ES-I3 (cell line): ENCODE data around the gene CCDC60.

Experiments used
- H3K36me3 ChIP-seq: 2 replicates; pipeline ENCODE4 v1.6.1; 2013; ENCODE audit warnings: mild to moderate bottlenecking, low read length, control low read depth, moderate library complexity; ENCODE audit not compliant: insufficient read depth
- H3K4me1 ChIP-seq: 2 replicates; pipeline ENCODE4 v1.6.1; 2013; ENCODE audit warnings: mild to moderate bottlenecking, control low read depth, low read length; ENCODE audit not compliant: insufficient read depth
- H3K9ac ChIP-seq: 2 replicates; pipeline ENCODE4 v1.6.1; 2013; ENCODE audit warnings: low read depth, mild to moderate bottlenecking, low read length, moderate library complexity
- H3K9me3 ChIP-seq: 2 replicates; pipeline ENCODE4 v1.6.1; 2013; ENCODE audit warnings: mild to moderate bottlenecking, low read length, moderate library complexity; ENCODE audit not compliant: control insufficient read depth, insufficient read depth

CCDC60 gene

GRCh38 chr12:119417440-119417839, 82.9 kb downstream of the CCDC60 start:
- Histone ChIP-seq H3K4me1 (no peaks in the 10 kb centered on the region), H3K9me3 (no peaks in the 10 kb centered on the region), H3K36me3 (no peaks in the 10 kb centered on the region), H3K9ac (no peak overlapping the region)

DNA sequence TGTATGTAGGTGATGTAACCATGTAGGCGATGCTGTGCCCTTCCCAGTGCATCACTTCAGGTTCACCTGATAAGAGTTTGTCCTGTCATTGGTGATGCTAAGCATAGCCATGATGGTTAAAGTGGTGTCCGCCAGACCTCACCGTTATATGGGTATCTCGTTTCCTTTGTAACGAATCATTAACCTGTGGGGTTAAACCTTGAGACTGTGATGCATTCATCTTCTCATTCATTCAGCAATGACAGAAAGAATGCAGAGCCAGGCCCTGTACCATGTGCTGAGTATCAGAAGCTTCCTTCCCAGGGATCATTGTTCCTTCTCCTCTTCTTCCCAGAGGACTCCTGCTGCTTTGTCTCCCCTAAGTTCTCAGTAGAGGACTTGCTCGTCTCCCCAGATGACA, 84.9 kb downstream of the CCDC60 start:
- 0 out of 2 replicates have a peak, but pooled peaks cover 2% of the 10 kb centered on the region for H3K9me3 ChIP-seq
- H3K4me1 ChIP-seq, result no peaks in the 10 kb centered on the region
- H3K9ac ChIP-seq, result no peak overlapping the region
- H3K36me3 ChIP-seq, result no peaks in the 10 kb centered on the region

- H3K9me3 ChIP-seq, result 0 out of 2 replicates have a peak, but pooled peaks cover 2% of the 10 kb centered on the region
- no peak overlapping the region for H3K9ac ChIP-seq
- H3K4me1 ChIP-seq, result no peaks in the 10 kb centered on the region
- no peaks in the 10 kb centered on the region for H3K36me3 ChIP-seq
Measured at GRCh38 chr12:119423285-119423684, 88.8 kb downstream of the CCDC60 start.

- H3K9me3 ChIP-seq, result 0 out of 2 replicates have a peak, but pooled peaks cover 2% of the 10 kb centered on the region
- no peaks in the 10 kb centered on the region for H3K4me1 ChIP-seq
- no peaks in the 10 kb centered on the region for H3K36me3 ChIP-seq
- H3K9ac ChIP-seq, result no peak overlapping the region
Measured at GRCh38 chr12:119425623-119426022, 91.1 kb downstream of the CCDC60 start.

DNA sequence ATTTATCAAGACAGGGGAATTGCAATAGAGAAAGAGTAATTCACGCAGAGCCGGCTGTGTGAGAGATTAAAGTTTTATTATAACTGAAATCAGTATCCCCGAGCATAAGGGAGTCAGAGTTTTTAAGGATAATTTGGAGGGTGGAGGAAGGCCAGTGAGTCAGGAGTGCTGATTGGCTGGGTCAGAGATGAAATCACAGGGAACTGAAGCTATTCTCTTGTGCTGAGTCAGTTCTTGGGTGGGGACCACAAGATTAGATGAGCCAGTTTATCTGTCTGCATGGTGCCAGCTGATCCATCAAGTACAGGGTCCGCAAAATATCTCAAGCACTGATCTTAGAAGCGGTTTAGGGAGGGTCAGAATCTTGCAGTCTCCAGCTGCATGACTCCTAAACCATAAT, 96.6 kb downstream of the CCDC60 start:
- Histone ChIP-seq H3K9me3 (no peaks in the 10 kb centered on the region), H3K9ac (no peak overlapping the region)

DNA sequence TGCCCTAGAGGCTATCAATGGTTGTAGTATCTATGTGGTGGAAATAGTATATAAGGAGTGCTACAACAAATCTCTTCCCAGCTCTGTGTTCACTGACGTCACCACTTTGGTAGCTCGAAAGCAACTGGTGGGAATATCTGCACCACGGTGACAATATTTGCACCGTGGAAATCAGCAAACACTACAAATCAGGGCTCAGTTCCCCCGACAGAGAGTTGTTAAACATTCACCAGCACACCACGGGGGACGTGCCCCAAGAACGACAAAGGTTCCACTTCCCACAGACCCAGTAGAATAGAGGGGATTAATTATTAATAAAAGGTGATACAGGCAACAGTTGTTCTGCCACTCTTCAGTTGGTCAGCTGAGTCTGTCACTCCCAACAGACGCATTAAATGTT, 98.4 kb downstream of the CCDC60 start:
- H3K4me1 ChIP-seq, result no peaks in the 10 kb centered on the region
- H3K9ac ChIP-seq, result no peak overlapping the region
- no peaks in the 10 kb centered on the region for H3K9me3 ChIP-seq
- H3K36me3 ChIP-seq, result no peaks in the 10 kb centered on the region

More for the DNA sequence above, 96.6 kb downstream of the CCDC60 start:
- no peaks in the 10 kb centered on the region for H3K4me1 ChIP-seq
- no peaks in the 10 kb centered on the region for H3K36me3 ChIP-seq

- Histone ChIP-seq H3K36me3 (no peaks in the 10 kb centered on the region), H3K4me1 (no peaks in the 10 kb centered on the region), H3K9me3 (no peaks in the 10 kb centered on the region), H3K9ac (no peak overlapping the region)
Measured at GRCh38 chr12:119440803-119441360, 106.4 kb downstream of the CCDC60 start.

DNA sequence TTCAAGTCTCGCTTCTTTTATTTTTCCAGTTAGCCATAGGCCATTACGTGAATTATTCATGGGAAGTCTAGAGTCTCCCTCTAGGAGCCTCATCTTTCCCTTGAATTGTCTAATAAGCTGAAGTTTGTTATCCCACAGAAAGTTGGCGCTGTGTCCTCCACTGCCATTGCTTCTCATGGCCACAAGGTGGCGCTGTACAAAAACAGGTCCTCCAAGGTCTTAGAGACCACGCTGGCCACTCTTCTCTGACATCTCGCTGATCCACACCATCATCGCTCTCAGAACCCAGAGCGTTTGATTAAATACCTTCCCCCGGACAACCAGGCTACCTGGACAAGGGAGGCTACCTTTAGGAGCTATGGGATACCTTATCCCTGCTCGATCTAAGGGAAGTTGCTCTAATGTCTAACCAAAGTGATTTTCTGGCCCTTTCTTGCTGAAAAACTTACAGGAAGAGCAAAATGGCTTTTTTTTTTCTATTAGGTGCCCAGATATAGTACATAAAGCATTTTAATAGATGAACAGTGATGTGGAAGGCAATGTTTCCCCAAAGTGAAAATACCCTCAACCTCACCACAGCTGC, 110.0 kb downstream of the CCDC60 start:
- Histone ChIP-seq H3K4me1 (0 out of 2 replicates have a peak, but pooled peaks cover 4% of the 10 kb centered on the region), H3K9me3 (no peaks in the 10 kb centered on the region), H3K36me3 (no peaks in the 10 kb centered on the region), H3K9ac (peak overlapping the region; percentile 18; the same call in 1 of the 2 replicates)

DNA sequence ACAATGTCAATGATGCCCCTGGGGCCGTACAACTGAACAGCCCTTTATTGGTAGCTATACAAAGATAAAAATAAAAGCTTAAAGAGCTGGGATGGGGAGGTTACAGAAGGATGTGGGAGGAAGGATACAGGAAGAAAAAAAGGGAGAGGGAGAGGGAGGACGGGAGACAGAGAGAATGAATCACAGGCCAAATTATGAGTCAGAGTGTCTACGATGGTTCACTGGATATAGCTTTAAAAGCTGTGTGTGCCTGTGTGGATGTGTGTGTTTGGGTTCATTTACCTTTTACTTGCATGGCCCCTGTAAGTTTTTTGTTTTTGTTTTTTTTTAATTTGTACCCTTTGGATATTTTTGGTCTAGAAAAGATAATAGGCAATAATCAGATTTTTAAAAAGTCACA, 111.9 kb downstream of the CCDC60 start:
- Histone ChIP-seq H3K4me1 (0 out of 2 replicates have a peak, but pooled peaks cover 4% of the 10 kb centered on the region), H3K36me3 (no peaks in the 10 kb centered on the region), H3K9me3 (no peaks in the 10 kb centered on the region), H3K9ac (no peak overlapping the region)

- H3K4me1 ChIP-seq, result 0 out of 2 replicates have a peak, but pooled peaks cover 4% of the 10 kb centered on the region
- no peaks in the 10 kb centered on the region for H3K36me3 ChIP-seq
- no peaks in the 10 kb centered on the region for H3K9me3 ChIP-seq
- no peak overlapping the region for H3K9ac ChIP-seq
Measured at GRCh38 chr12:119447126-119447525, 112.6 kb downstream of the CCDC60 start.

- Histone ChIP-seq H3K4me1 (0 out of 2 replicates have a peak, but pooled peaks cover 4% of the 10 kb centered on the region), H3K9ac (no peak overlapping the region), H3K36me3 (no peaks in the 10 kb centered on the region), H3K9me3 (no peaks in the 10 kb centered on the region)
Measured at GRCh38 chr12:119447618-119448017, 113.1 kb downstream of the CCDC60 start.

- Histone ChIP-seq H3K4me1 (0 out of 2 replicates have a peak, but pooled peaks cover 4% of the 10 kb centered on the region), H3K36me3 (no peaks in the 10 kb centered on the region), H3K9me3 (no peaks in the 10 kb centered on the region), H3K9ac (no peak overlapping the region)
Measured at GRCh38 chr12:119448611-119449131, 114.1 kb downstream of the CCDC60 start.

DNA sequence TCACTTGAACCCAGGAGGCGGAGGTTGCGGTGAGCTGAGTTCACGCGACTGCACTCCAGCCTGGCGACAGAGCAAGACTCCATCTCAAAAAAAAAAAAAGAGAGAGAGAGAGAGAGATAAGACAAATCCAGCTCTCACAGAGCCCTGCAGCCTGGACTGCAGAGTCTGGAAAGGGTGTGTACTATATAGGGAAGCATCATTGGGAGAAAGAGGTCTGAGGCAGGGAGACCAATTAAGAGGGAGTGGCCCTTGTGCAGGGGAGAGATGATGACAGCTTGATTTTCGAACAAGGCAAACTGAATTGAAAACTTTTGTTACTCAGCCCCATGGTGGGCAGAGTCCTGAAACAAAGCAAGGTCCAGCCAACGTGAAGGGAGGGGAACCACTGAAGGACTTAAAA, 116.2 kb downstream of the CCDC60 start:
- no peak overlapping the region for H3K9ac ChIP-seq
- H3K4me1 ChIP-seq, result 0 out of 2 replicates have a peak, but pooled peaks cover 4% of the 10 kb centered on the region
- no peaks in the 10 kb centered on the region for H3K36me3 ChIP-seq
- no peaks in the 10 kb centered on the region for H3K9me3 ChIP-seq

DNA sequence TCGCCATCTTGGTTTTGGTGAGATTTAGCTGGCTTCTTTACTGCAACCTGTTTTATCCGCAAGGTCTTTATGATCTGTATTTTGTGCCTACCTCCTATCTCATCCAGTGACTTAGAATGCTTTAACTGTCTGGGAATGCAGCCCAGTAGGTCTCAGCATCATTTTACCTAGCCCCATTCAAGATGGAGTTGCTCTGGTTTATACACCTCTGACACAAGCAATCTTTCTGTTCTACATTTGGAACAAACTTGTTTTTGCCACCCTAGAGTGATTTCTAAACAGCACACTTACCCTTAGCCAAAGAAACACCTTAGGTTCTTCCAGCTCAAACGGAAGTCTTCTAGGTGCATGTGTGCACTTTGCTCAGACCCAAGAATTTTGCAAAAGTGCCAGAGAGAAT, 122.3 kb downstream of the CCDC60 start:
- H3K9me3 ChIP-seq, result no peaks in the 10 kb centered on the region
- H3K36me3 ChIP-seq, result no peaks in the 10 kb centered on the region
- H3K9ac ChIP-seq, result no peak overlapping the region
- peaks cover 17% of the 10 kb centered on the region; the same call in 1 of the 2 replicates for H3K4me1 ChIP-seq

DNA sequence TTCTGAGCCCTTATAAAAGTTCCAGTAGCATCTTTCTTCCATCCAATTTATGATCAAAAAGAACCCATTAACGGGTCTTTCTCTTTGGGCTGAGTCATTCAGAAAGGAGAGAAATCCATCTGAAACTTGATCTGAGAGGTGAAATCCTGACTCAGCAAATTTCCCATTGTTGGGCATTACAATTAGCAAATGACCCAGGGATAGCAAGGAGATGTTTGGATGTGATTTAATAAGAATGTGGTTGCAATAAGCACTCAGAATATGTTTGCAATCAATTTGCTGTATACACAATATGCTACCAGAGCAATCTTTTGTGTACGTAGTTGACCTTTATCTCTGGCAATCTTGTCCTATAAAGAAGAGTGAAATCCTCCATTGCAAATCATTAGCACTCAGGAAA, 122.7 kb downstream of the CCDC60 start:
- H3K9ac ChIP-seq, result no peak overlapping the region
- no peaks in the 10 kb centered on the region for H3K9me3 ChIP-seq
- H3K36me3 ChIP-seq, result no peaks in the 10 kb centered on the region
- peaks cover 17% of the 10 kb centered on the region; the same call in 1 of the 2 replicates for H3K4me1 ChIP-seq
